ENCODE measurements around the gene SCAMP1.

Gene SCAMP1

DNA sequence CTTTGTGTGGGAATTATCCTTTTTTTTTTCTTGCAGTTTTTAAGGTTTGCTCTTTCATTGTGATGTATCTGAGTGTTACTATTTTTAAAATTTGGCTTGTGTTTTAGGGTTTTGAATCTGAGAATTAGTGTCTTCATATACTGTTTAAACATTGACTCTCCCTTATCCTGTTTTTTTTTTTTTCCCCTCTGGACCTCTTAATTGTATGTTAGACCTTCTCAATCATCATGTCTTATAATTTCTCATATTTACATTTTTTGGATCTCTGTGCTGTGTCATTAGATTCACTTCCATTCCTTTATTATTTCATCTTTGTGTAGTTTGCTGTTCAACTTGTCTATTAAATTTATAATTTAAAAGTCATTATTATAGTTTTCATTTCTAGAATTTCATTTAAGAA lies 47.0 kb downstream of the SCAMP1 start:
- Histone ChIP-seq H3K27ac (ENCODE audit: low read depth, low read length) (no peak overlapping the region), H3K23ac (ENCODE audit: low read length) (no peak overlapping the region), H3K4ac (ENCODE audit: low read depth, low read length) (no peak overlapping the region), H2BK5ac (ENCODE audit: low read depth, low read length, poor library complexity) (no peak overlapping the region), H3K27me3 (ENCODE audit: insufficient read depth, low read length) (no peaks in the 10 kb centered on the region), H2AK5ac (ENCODE audit: low read length) (no peak overlapping the region), H3K18ac (ENCODE audit: low read length) (no peak overlapping the region), H4K8ac (ENCODE audit: low read depth, low read length) (no peak overlapping the region), H3K9ac (ENCODE audit: low read length) (no peak overlapping the region), H3K9me3 (ENCODE audit: insufficient read depth, low read depth, low read length) (no peaks in the 10 kb centered on the region), H2BK12ac (ENCODE audit: low read length) (no peak overlapping the region), H4K12ac (ENCODE audit: low read depth, low read length) (no peak overlapping the region), H2BK120ac (ENCODE audit: insufficient read depth, low read length, poor library complexity) (no peak overlapping the region), H3K4me1 (ENCODE audit: control insufficient read depth in 1 of 2, insufficient read depth in 2 of 2, low read length in 2 of 2) (peaks cover 0 to 2% of the 10 kb centered on the region in 2 experiments), H2AFZ (ENCODE audit: insufficient read depth, low read length, poor library complexity) (no peak overlapping the region), H3K4me2 (ENCODE audit: low read length) (no peak overlapping the region), H4K91ac (ENCODE audit: low read depth, low read length) (no peak overlapping the region), H3K79me2 (ENCODE audit: control insufficient read depth, insufficient read depth, low read length, poor library complexity) (no peaks in the 10 kb centered on the region), H3K36me3 (ENCODE audit: control insufficient read depth in 1 of 2, insufficient read depth in 2 of 2, low read length in 2 of 2) (no peaks in the 10 kb centered on the region), H3K4me3 (ENCODE audit: low read depth, low read length) (no peak overlapping the region), H3K79me1 (ENCODE audit: low read length) (no peaks in the 10 kb centered on the region), H3K14ac (ENCODE audit: low read length) (no peak overlapping the region)
- no peak for DNase-seq

DNA sequence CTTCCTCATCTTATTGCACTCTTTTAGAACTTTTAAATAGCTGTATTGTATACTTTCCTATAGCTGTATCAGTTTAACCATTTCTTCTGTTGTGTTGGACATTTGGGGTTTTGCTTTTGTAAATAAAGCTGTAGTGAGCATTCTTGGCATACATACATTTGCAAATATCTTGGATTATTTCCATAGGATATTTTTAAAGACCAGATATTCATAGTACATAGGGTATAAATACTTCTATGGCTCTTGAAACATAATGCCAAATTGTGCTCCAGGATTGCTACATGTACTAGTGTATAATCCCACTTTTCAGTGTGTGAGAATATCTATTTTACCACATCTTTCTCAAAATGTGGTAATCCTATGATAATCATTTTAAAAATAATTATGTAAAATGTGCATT lies 51.2 kb downstream of the SCAMP1 start:
- no peak for DNase-seq
- H3K4me3 ChIP-seq (ENCODE audit: low read depth, low read length): no peak overlapping the region
- H3K9me3 ChIP-seq (ENCODE audit: insufficient read depth, low read depth, low read length): no peaks in the 10 kb centered on the region
- H2BK5ac ChIP-seq (ENCODE audit: low read depth, low read length, poor library complexity): no peak overlapping the region
- H3K18ac ChIP-seq (ENCODE audit: low read length): no peak overlapping the region
- H3K4me1 ChIP-seq (ENCODE audit: control insufficient read depth in 1 of 2, insufficient read depth in 2 of 2, low read length in 2 of 2): no peaks in the 10 kb centered on the region
- no peak overlapping the region for H3K14ac ChIP-seq (ENCODE audit: low read length)
- no peak overlapping the region for H4K12ac ChIP-seq (ENCODE audit: low read depth, low read length)
- H3K36me3 ChIP-seq (ENCODE audit: control insufficient read depth in 1 of 2, insufficient read depth in 2 of 2, low read length in 2 of 2): no peaks in the 10 kb centered on the region
- no peak overlapping the region for H3K27ac ChIP-seq (ENCODE audit: low read depth, low read length)
- no peaks in the 10 kb centered on the region for H3K27me3 ChIP-seq (ENCODE audit: insufficient read depth, low read length)
- H3K79me2 ChIP-seq (ENCODE audit: control insufficient read depth, insufficient read depth, low read length, poor library complexity): no peaks in the 10 kb centered on the region
- no peak overlapping the region for H3K23ac ChIP-seq (ENCODE audit: low read length)
- H4K8ac ChIP-seq (ENCODE audit: low read depth, low read length): no peak overlapping the region
- no peaks in the 10 kb centered on the region for H3K79me1 ChIP-seq (ENCODE audit: low read length)
- no peak overlapping the region for H4K91ac ChIP-seq (ENCODE audit: low read depth, low read length)
- H3K4ac ChIP-seq (ENCODE audit: low read depth, low read length): no peak overlapping the region
- H2AK5ac ChIP-seq (ENCODE audit: low read length): no peak overlapping the region
- no peak overlapping the region for H3K4me2 ChIP-seq (ENCODE audit: low read length)
- no peak overlapping the region for H3K9ac ChIP-seq (ENCODE audit: low read length)
- H2AFZ ChIP-seq (ENCODE audit: insufficient read depth, low read length, poor library complexity): no peak overlapping the region
- no peak overlapping the region for H2BK120ac ChIP-seq (ENCODE audit: insufficient read depth, low read length, poor library complexity)
- H2BK12ac ChIP-seq (ENCODE audit: low read length): no peak overlapping the region

DNA sequence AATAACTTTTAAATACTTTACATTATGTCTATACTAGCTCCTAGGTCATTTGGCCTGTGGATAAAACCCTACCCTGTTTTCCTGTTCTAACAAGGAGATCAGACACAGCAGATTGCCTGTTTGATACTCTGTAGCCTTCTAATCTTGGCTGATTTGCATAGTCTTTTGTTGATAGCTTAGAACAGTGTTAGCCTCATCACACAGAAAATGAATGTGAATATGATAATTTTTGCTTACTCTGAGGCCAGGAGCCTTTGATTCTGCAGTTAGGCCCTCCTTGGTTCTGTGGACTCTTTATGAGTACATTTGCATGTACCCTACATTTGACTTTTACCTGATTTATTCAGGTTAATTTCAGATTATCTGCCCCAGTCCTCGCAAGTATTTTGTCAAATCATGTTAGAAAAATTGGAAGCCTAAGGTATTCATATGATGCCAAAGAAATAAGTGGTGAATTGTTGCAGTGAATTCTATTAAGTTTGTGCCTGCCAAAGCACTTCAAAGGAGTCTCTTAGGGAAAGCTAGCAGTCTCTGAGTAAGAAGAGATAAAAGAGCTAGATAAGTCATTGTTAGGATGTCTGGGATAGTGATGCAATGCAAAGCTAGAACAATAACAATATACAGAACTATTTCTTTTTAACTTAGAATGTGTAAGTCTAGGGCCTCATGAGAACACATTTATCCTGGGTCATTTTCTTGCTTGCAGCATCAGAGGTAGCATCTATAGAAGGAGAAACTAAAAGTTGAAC lies 56.4 kb downstream of the SCAMP1 start:
- H3K9ac ChIP-seq (ENCODE audit: low read length): no peak overlapping the region
- H2BK5ac ChIP-seq (ENCODE audit: low read depth, low read length, poor library complexity): no peak overlapping the region
- H3K4me2 ChIP-seq (ENCODE audit: low read length): no peak overlapping the region
- no peak overlapping the region for H2AK5ac ChIP-seq (ENCODE audit: low read length)
- H3K79me2 ChIP-seq (ENCODE audit: control insufficient read depth, insufficient read depth, low read length, poor library complexity): no peaks in the 10 kb centered on the region
- H3K27ac ChIP-seq (ENCODE audit: low read depth, low read length): peak overlapping the region; percentile 12
- H4K91ac ChIP-seq (ENCODE audit: low read depth, low read length): no peak overlapping the region
- no peak overlapping the region for H3K4ac ChIP-seq (ENCODE audit: low read depth, low read length)
- no peak overlapping the region for H2BK120ac ChIP-seq (ENCODE audit: insufficient read depth, low read length, poor library complexity)
- no peak overlapping the region for H3K4me3 ChIP-seq (ENCODE audit: low read depth, low read length)
- no peak overlapping the region for H3K14ac ChIP-seq (ENCODE audit: low read length)
- DNase-seq: peak; percentile 5 to 72
- H3K23ac ChIP-seq (ENCODE audit: low read length): no peak overlapping the region
- H3K27me3 ChIP-seq (ENCODE audit: insufficient read depth, low read length): no peaks in the 10 kb centered on the region
- H3K4me1 ChIP-seq (ENCODE audit: control insufficient read depth in 1 of 2, insufficient read depth in 2 of 2, low read length in 2 of 2): no peaks in the 10 kb centered on the region
- no peaks in the 10 kb centered on the region for H3K9me3 ChIP-seq (ENCODE audit: insufficient read depth, low read depth, low read length)
- no peaks in the 10 kb centered on the region for H3K36me3 ChIP-seq (ENCODE audit: control insufficient read depth in 1 of 2, insufficient read depth in 2 of 2, low read length in 2 of 2)
- H3K79me1 ChIP-seq (ENCODE audit: low read length): no peaks in the 10 kb centered on the region
- no peak overlapping the region for H2AFZ ChIP-seq (ENCODE audit: insufficient read depth, low read length, poor library complexity)
- no CpG with 5 or more reads among the region's 1 CpG for WGBS (ENCODE audit: extremely low coverage, insufficient coverage, insufficient read length)
- H4K8ac ChIP-seq (ENCODE audit: low read depth, low read length): no peak overlapping the region
- no peak overlapping the region for H4K12ac ChIP-seq (ENCODE audit: low read depth, low read length)
- no peak overlapping the region for H2BK12ac ChIP-seq (ENCODE audit: low read length)
- no peak overlapping the region for H3K18ac ChIP-seq (ENCODE audit: low read length)

DNA sequence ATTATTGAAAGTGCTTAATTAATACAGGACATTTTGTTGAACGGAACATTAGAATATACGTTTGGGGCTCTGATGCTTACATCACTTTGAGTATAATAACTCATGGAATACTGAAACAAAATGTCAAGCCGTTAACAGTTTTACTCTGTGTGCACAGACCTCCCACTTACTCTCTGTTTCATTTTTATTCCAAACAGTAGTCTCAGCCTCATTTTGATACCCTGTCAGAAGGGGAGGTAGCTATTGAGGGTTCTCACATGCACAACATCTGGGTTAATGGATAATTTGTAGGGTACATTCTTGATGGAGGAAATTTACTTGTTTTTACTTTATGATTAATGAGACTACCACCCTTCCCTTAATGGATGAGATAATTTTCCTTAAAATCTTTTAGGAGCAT lies 59.0 kb downstream of the SCAMP1 start:
- Histone ChIP-seq H3K4me2 (ENCODE audit: low read length) (no peak overlapping the region), H2BK120ac (ENCODE audit: insufficient read depth, low read length, poor library complexity) (no peak overlapping the region), H3K79me1 (ENCODE audit: low read length) (no peaks in the 10 kb centered on the region), H4K91ac (ENCODE audit: low read depth, low read length) (no peak overlapping the region), H2BK12ac (ENCODE audit: low read length) (no peak overlapping the region), H3K36me3 (ENCODE audit: control insufficient read depth in 1 of 2, insufficient read depth in 2 of 2, low read length in 2 of 2) (no peaks in the 10 kb centered on the region), H2AK5ac (ENCODE audit: low read length) (no peak overlapping the region), H4K12ac (ENCODE audit: low read depth, low read length) (no peak overlapping the region), H2BK5ac (ENCODE audit: low read depth, low read length, poor library complexity) (no peak overlapping the region), H2AFZ (ENCODE audit: insufficient read depth, low read length, poor library complexity) (no peak overlapping the region), H4K8ac (ENCODE audit: low read depth, low read length) (no peak overlapping the region), H3K4ac (ENCODE audit: low read depth, low read length) (no peak overlapping the region), H3K18ac (ENCODE audit: low read length) (no peak overlapping the region), H3K4me3 (ENCODE audit: low read depth, low read length) (no peak overlapping the region), H3K14ac (ENCODE audit: low read length) (no peak overlapping the region), H3K27ac (ENCODE audit: low read depth, low read length) (no peak overlapping the region), H3K9me3 (ENCODE audit: insufficient read depth, low read depth, low read length) (no peaks in the 10 kb centered on the region), H3K79me2 (ENCODE audit: control insufficient read depth, insufficient read depth, low read length, poor library complexity) (no peaks in the 10 kb centered on the region), H3K9ac (ENCODE audit: low read length) (no peak overlapping the region), H3K4me1 (ENCODE audit: control insufficient read depth in 1 of 2, insufficient read depth in 2 of 2, low read length in 2 of 2) (no peaks in the 10 kb centered on the region), H3K23ac (ENCODE audit: low read length) (no peak overlapping the region), H3K27me3 (ENCODE audit: insufficient read depth, low read length) (no peaks in the 10 kb centered on the region)
- no CpG with 5 or more reads among the region's 3 CpGs for WGBS (ENCODE audit: extremely low coverage, insufficient coverage, insufficient read length)
- DNase-seq: no peak

Data from trophoblast cell (in vitro differentiated cells and primary cell).